Neural cell (in vitro differentiated cells): ENCODE results near the gene RELN. TPM values are rescaled to one million over a fixed set of nuclear protein-coding genes. Genes with fewer than 3 reads are reported as not detected.

Experiments used
- H2AFZ ChIP-seq: fragments of 200-600, 300-800 bp; sonication (generic), shearing (Covaris generic); 2 replicates; pipeline ENCODE4 v1.6.0; 2014; ENCODE audit warnings: low read depth, mild to moderate bottlenecking, antibody characterized with exemption, low read length, moderate library complexity
- H3F3A ChIP-seq: fragments of 200-600 bp; shearing (Covaris generic); 2 replicates; pipeline ENCODE4 v1.6.1; 2016; ENCODE audit warnings: mild to moderate bottlenecking, moderate library complexity, mixed read lengths, antibody characterized with exemption, low read length; ENCODE audit not compliant: insufficient read depth, poor library complexity, severe bottlenecking
- H3K27ac ChIP-seq: fragments of 200-600, 300-800 bp; sonication (generic), shearing (Covaris generic); 2 replicates; pipeline ENCODE4 v1.5.1; 2014; ENCODE audit warnings: mild to moderate bottlenecking, low read length, moderate library complexity
- H3K27me3 ChIP-seq: fragments of 300-800, 200-600 bp; sonication (generic), shearing (Covaris generic); 2 replicates; pipeline ENCODE4 v1.6.0; 2014; ENCODE audit warnings: mild to moderate bottlenecking, low read depth, low read length, moderate library complexity; ENCODE audit not compliant: insufficient read depth
- H3K36me3 ChIP-seq: fragments of 300-800, 200-600 bp; sonication (generic), shearing (Covaris generic); 2 replicates; pipeline ENCODE4 v1.5.1; 2014; ENCODE audit warnings: mild to moderate bottlenecking, antibody characterized with exemption, low read length, moderate library complexity; ENCODE audit not compliant: insufficient read depth
- H3K4me2 ChIP-seq: fragments of 300-800, 200-600 bp; sonication (generic), shearing (Covaris generic); 2 replicates; pipeline ENCODE4 v1.6.0; 2014; ENCODE audit warnings: mild to moderate bottlenecking, low read length
- H3K4me3 ChIP-seq: fragments of 300-800, 200-600 bp; sonication (generic), shearing (Covaris generic); 2 replicates; pipeline ENCODE4 v1.5.1; 2014; ENCODE audit warnings: mild to moderate bottlenecking, low read length, moderate library complexity
- H3K79me2 ChIP-seq: fragments of 200-600 bp; shearing (Covaris generic); replicated peaks from 2 replicates; pipeline ENCODE4 v1.6.0; 2014; ENCODE audit warnings: mild to moderate bottlenecking, low read length, moderate library complexity; ENCODE audit not compliant: insufficient read depth
- H3K9ac ChIP-seq: fragments of 300-800, 200-600 bp; sonication (generic), shearing (Covaris generic); 2 replicates; pipeline ENCODE4 v1.6.1; 2016; ENCODE audit warnings: mild to moderate bottlenecking, low read length, mixed read lengths
- H3K9me2 ChIP-seq: fragments of 200-600 bp; shearing (Covaris generic); 2 replicates; pipeline ENCODE4 v1.6.1; 2016; ENCODE audit warnings: mild to moderate bottlenecking, low read length, mixed read lengths; ENCODE audit not compliant: insufficient read depth
- H3K9me3 ChIP-seq: fragments of 200-600, 300-800 bp; sonication (generic), shearing (Covaris generic); 2 replicates; pipeline ENCODE4 v1.6.1; 2016; ENCODE audit warnings: mild to moderate bottlenecking, mixed run types, low read length, moderate library complexity, mixed read lengths
- H4K20me1 ChIP-seq: fragments of 200-600 bp; shearing (Covaris generic); 2 replicates; pipeline ENCODE4 v1.6.1; 2016; ENCODE audit warnings: mild to moderate bottlenecking, mixed run types; ENCODE audit not compliant: insufficient read depth
- EP300 ChIP-seq: fragments of 450-650 bp; conservative IDR thresholded peaks from 2 replicates; pipeline ENCODE4 v1.6.1; 2014; ENCODE audit warnings: antibody characterized with exemption, mild to moderate bottlenecking, moderate library complexity; ENCODE audit not compliant: poor library complexity, severe bottlenecking
- EZH2 ChIP-seq: fragments of 200-600, 300-800 bp; shearing (Covaris generic), sonication (generic); IDR thresholded peaks from 2 replicates; pipeline ENCODE4 v1.6.1; 2014; ENCODE audit warnings: antibody characterized with exemption, low read length, borderline replicate concordance, mild to moderate bottlenecking; ENCODE audit not compliant: insufficient read depth, poor library complexity, severe bottlenecking
- MXI1 ChIP-seq: fragments of 450-650 bp; conservative IDR thresholded peaks from 2 replicates; pipeline ENCODE4 v1.6.1; 2014; ENCODE audit warnings: antibody characterized with exemption, mild to moderate bottlenecking; ENCODE audit not compliant: poor library complexity, severe bottlenecking
- POLR2AphosphoS5 ChIP-seq: IDR thresholded peaks from 2 replicates; pipeline ENCODE4 v1.6.1; 2012
- RAD21 ChIP-seq: fragments of 450-650 bp; conservative IDR thresholded peaks from 2 replicates; pipeline ENCODE4 v1.6.1; 2014; ENCODE audit warnings: antibody characterized with exemption, mild to moderate bottlenecking, moderate library complexity
- SMC3 ChIP-seq: fragments of 450-650 bp; conservative IDR thresholded peaks from 2 replicates; pipeline ENCODE4 v1.6.1; 2014; ENCODE audit warnings: antibody characterized with exemption, mild to moderate bottlenecking, moderate library complexity; ENCODE audit not compliant: poor library complexity
- TAF1 ChIP-seq: IDR thresholded peaks from 2 replicates; pipeline ENCODE4 v1.6.1; 2012; ENCODE audit warnings: low read depth
- polyA plus RNA-seq: library from polyadenylated mRNA; depleted of rRNA; stranded (reverse); fragments of >200 nt; gene quantifications from 2 replicates; pipeline ENCODE4 v1.2.3, GENCODE V29; 2014
- TF ChIP-seq, protein P1 (sequence below): fragments of 450-650 bp; IDR thresholded peaks from 2 replicates; pipeline ENCODE4 v1.5.1; 2014; ENCODE audit warnings: antibody characterized with exemption, mild to moderate bottlenecking, moderate library complexity; ENCODE audit not compliant: poor library complexity, severe bottlenecking
- TF ChIP-seq, protein P2 (sequence below): IDR thresholded peaks from 2 replicates; pipeline ENCODE4 v1.6.1; 2012; ENCODE audit warnings: borderline replicate concordance

Gene RELN
- polyA plus RNA-seq, 1 donor from 2014 or later, result 178 TPM

DNA sequence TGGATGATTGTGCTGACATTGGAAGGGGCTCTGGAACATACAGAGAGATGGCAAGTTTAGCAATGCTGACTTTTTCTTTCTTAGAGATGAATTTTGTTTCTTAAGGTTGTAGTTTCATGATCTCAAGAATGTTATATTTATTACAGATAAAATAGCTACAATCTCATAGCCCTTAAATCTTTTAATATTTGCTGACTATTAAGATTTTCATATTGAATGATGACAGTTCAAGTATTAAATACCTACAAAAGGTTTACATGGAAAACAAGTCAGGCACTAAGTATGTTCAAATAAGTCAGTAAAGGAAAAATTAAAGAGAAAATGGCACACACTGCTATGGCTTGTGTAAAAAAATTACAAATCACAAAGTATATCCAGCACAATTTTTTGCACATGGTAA is 291.4 kb downstream of the RELN start:
- H3K27me3 ChIP-seq, result no peaks in the 10 kb centered on the region
- no peaks in the 10 kb centered on the region for H3F3A ChIP-seq
- H3K36me3 ChIP-seq, result no peaks in the 10 kb centered on the region
- H3K9me2 ChIP-seq, result no peaks in the 10 kb centered on the region
- no peak overlapping the region for H2AFZ ChIP-seq
- no peak overlapping the region for H3K4me3 ChIP-seq
- TF ChIP-seq POLR2AphosphoS5 (no peak), MXI1 (no peak), EP300 (no peak), RAD21 (no peak), TAF1 (no peak), EZH2 (no peak), SMC3 (no peak)
- TF ChIP-seq, protein P1, sequence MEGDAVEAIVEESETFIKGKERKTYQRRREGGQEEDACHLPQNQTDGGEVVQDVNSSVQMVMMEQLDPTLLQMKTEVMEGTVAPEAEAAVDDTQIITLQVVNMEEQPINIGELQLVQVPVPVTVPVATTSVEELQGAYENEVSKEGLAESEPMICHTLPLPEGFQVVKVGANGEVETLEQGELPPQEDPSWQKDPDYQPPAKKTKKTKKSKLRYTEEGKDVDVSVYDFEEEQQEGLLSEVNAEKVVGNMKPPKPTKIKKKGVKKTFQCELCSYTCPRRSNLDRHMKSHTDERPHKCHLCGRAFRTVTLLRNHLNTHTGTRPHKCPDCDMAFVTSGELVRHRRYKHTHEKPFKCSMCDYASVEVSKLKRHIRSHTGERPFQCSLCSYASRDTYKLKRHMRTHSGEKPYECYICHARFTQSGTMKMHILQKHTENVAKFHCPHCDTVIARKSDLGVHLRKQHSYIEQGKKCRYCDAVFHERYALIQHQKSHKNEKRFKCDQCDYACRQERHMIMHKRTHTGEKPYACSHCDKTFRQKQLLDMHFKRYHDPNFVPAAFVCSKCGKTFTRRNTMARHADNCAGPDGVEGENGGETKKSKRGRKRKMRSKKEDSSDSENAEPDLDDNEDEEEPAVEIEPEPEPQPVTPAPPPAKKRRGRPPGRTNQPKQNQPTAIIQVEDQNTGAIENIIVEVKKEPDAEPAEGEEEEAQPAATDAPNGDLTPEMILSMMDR, result no peak
- TF ChIP-seq, protein P2, sequence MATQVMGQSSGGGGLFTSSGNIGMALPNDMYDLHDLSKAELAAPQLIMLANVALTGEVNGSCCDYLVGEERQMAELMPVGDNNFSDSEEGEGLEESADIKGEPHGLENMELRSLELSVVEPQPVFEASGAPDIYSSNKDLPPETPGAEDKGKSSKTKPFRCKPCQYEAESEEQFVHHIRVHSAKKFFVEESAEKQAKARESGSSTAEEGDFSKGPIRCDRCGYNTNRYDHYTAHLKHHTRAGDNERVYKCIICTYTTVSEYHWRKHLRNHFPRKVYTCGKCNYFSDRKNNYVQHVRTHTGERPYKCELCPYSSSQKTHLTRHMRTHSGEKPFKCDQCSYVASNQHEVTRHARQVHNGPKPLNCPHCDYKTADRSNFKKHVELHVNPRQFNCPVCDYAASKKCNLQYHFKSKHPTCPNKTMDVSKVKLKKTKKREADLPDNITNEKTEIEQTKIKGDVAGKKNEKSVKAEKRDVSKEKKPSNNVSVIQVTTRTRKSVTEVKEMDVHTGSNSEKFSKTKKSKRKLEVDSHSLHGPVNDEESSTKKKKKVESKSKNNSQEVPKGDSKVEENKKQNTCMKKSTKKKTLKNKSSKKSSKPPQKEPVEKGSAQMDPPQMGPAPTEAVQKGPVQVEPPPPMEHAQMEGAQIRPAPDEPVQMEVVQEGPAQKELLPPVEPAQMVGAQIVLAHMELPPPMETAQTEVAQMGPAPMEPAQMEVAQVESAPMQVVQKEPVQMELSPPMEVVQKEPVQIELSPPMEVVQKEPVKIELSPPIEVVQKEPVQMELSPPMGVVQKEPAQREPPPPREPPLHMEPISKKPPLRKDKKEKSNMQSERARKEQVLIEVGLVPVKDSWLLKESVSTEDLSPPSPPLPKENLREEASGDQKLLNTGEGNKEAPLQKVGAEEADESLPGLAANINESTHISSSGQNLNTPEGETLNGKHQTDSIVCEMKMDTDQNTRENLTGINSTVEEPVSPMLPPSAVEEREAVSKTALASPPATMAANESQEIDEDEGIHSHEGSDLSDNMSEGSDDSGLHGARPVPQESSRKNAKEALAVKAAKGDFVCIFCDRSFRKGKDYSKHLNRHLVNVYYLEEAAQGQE, result no peak
- no peak overlapping the region for H3K9ac ChIP-seq
- H3K27ac ChIP-seq, result no peak overlapping the region
- H3K4me2 ChIP-seq, result no peak overlapping the region
- no peaks in the 10 kb centered on the region for H4K20me1 ChIP-seq
- H3K9me3 ChIP-seq, result no peaks in the 10 kb centered on the region
- no peaks in the 10 kb centered on the region for H3K79me2 ChIP-seq

- no peaks in the 10 kb centered on the region for H3K36me3 ChIP-seq
- H3F3A ChIP-seq, result no peaks in the 10 kb centered on the region
- H3K9me2 ChIP-seq, result no peaks in the 10 kb centered on the region
- no peak overlapping the region for H3K9ac ChIP-seq
- H2AFZ ChIP-seq, result no peak overlapping the region
- H3K9me3 ChIP-seq, result no peaks in the 10 kb centered on the region
- no peak overlapping the region for H3K4me3 ChIP-seq
- TF ChIP-seq POLR2AphosphoS5 (no peak), EP300 (no peak), RAD21 (no peak), EZH2 (no peak)
- H3K27me3 ChIP-seq, result no peaks in the 10 kb centered on the region
- H3K27ac ChIP-seq, result no peak overlapping the region
- H3K4me2 ChIP-seq, result no peak overlapping the region
- H4K20me1 ChIP-seq, result no peaks in the 10 kb centered on the region
- no peaks in the 10 kb centered on the region for H3K79me2 ChIP-seq
These were observed 293.9 kb downstream of the RELN start for GRCh38 chr7:103695521-103695920.

GRCh38 chr7:103694304-103694703 is 295.2 kb downstream of the RELN start:
- Histone ChIP-seq H3F3A (no peaks in the 10 kb centered on the region), H3K27me3 (no peaks in the 10 kb centered on the region), H3K9me3 (no peaks in the 10 kb centered on the region), H3K4me2 (no peak overlapping the region), H4K20me1 (no peaks in the 10 kb centered on the region), H3K9ac (no peak overlapping the region), H2AFZ (no peak overlapping the region), H3K79me2 (no peaks in the 10 kb centered on the region), H3K4me3 (no peak overlapping the region), H3K9me2 (no peaks in the 10 kb centered on the region), H3K36me3 (no peaks in the 10 kb centered on the region), H3K27ac (no peak overlapping the region)
- TF ChIP-seq POLR2AphosphoS5 (no peak), EZH2 (no peak), TAF1 (no peak), RAD21 (no peak), SMC3 (no peak), EP300 (no peak), MXI1 (no peak)
- TF ChIP-seq, protein P2, result no peak
- TF ChIP-seq, protein P1, result no peak
